Stimulated activated CD4-positive, alpha-beta T cell treated with anti-CD3 and anti-CD28 coated beads, Interleukin-4, amount 100 ng/mL, for 48 hours (primary cell): Measurements from ENCODE around the gene SLCO1B3.

Source experiments
- DNase-seq, 2 donors: peaks; one replicate each; pipeline ENCODE4 v3.0.0-alpha.2; 2020; ENCODE audit warnings: low read depth in 2 of 2

The SLCO1B3 gene

DNA sequence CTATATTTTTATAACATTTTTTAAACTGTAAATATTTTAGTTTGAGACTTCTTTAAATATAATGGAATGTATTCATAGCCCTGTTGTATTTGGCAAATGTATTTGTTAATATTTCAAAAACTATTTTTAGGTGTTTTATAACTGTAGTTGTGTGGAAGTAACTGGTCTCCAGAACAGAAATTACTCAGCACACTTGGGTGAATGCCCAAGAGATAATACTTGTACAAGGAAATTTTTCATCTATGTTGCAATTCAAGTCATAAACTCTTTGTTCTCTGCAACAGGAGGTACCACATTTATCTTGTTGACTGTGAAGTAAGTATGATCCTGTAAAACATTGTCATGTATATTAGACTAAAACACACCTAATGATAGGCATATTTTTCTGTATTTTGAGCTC lies 72.8 kb downstream of the SLCO1B3 start:
- DNase-seq = no peak

DNA sequence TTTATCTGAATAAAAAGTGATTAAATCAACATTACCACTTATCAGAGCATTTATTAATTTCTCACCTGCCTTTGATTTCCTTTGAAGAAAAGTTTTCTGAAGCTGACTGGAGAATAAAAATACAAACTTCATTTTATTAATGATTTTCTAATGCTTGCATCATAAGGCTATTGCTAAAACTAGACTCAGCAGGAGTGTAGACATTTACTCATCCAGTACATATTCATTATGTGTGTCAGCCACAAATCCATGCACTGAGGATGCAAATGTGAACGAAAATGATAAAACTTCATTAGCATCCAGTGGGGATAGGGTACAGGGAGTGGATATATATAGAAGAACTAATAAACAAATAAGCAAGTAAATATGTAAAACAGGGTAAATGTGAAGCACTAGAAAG lies 74.6 kb downstream of the SLCO1B3 start:
- no peak for DNase-seq

GRCh38 chr12:20885552-20885951 lies 75.0 kb downstream of the SLCO1B3 start:
- DNase-seq = no peak

GRCh38 chr12:20917269-20917668 lies 106.8 kb downstream of the SLCO1B3 start:
- no peak for DNase-seq

DNA sequence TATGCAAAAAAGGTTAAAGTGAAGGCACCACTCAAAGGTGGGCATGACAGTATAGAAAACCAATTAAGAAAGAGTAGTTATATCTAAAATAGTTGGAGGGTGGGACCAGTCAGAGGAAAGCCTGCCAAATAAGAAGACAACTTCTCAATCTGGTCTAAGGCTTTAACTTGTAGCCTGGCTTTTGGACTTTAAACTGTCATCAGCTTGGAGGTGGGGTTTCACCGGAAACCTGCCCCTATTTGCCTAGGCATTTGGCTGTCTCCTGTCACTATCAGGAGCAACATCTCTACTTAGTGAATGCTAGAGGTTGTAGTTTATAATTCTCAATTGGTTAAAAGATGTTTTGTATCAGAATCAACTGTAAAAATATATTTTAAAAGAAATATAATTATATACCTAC lies 107.3 kb downstream of the SLCO1B3 start:
- DNase-seq = no peak

DNA sequence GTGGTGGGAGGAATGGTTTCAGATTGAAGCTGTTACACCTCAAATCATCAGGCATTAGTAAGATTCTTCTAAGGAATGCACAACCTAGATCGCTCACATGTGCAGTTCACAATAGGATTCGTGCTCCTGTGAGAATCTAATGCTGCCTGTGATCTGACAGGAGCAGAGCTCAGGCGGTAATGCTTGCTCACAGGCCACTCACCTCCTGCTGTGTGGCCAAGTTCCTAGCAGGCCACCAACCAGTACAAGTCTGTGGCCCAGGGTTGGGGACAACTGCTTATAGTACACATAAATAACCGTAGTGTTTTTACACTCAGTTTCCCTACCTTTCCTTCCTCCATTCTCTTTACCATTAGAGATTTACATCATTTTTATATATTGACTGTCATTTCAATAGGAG lies 121.4 kb downstream of the SLCO1B3 start:
- DNase-seq = no peak

GRCh38 chr12:20946732-20947131 lies 136.2 kb downstream of the SLCO1B3 start:
- DNase-seq = peak in 1 of 2 donors; percentile 5

DNA sequence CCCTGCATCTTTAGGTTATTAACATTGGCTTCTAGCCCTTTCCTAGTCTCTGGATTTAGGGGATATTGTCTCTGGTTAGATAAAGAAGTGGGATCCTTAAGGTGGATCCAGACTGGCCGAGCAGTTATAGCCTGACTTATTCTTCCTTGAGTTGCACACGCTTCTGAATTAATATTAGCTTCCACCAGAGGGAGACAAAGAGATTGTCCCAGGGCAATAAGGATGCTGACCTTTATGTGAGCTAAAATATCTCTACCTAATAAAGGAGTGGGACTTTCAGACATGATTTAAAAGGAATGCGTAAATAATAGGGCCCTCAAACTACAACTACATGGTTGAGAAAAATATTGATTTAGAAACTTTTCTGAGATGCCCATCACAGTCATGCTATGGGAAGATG lies 139.7 kb downstream of the SLCO1B3 start:
- no peak for DNase-seq

DNA sequence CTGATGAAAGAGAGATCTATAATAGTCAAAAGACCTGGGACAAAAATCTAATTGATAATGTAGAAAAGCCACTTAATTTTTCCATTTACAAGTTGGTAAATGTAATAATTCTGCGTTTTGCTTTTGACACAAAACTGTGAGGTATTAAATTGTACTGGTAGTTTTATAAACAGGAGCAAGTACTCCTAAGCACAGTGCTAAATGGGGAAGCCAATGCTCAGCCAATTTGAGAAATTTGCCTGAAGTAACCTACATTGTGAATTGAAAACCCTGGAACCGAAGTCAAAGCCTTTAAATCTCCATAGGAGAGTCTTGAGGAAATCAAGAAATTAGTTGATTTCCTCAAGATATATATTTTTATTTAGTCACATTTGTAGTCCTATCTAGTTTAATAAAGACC lies 152.8 kb downstream of the SLCO1B3 start:
- DNase-seq = no peak

- no peak for DNase-seq
These were observed 153.3 kb downstream of the SLCO1B3 start for GRCh38 chr12:20963762-20964161.
